Panc1 (cell line): ENCODE results near the gene SH3D19.

ENCODE experiments used
- CTCF ChIP-seq: fragments of 450-650 bp; IDR thresholded peaks from 2 replicates; pipeline ENCODE4 v1.5.1; 2017; ENCODE audit warnings: mild to moderate bottlenecking
- POLR2AphosphoS5 ChIP-seq: IDR thresholded peaks from 2 replicates; pipeline ENCODE4 v1.6.1; 2012; ENCODE audit warnings: mild to moderate bottlenecking, low read depth, low read length, moderate library complexity
- REST ChIP-seq, 2 experiments: IDR thresholded peaks; 2 replicates each; pipeline ENCODE4 v1.6.1; 2011 to 2012; ENCODE audit warnings: low read depth in 2 of 2, control low read depth in 1 of 2, low read length in 1 of 2, mild to moderate bottlenecking in 1 of 2, moderate library complexity in 1 of 2; ENCODE audit not compliant: insufficient read depth in 1 of 2
- TCF7L2 ChIP-seq: IDR thresholded peaks from 2 replicates; pipeline ENCODE4 v1.6.1; 2011; ENCODE audit warnings: mild to moderate bottlenecking, low read depth, low read length, inconsistent platforms

- TF ChIP-seq CTCF, result no peak
- TF ChIP-seq POLR2AphosphoS5, result no peak
- no peak for TF ChIP-seq REST (IDR thresholded peaks at IDR 0.05; ENCODE audit: insufficient read depth in 1 of 2, low read depth in 2 of 2, low read length in 1 of 2)
- no peak for TF ChIP-seq TCF7L2
Observed at GRCh38 chr4:151163855-151164254, 161.6 kb downstream of the SH3D19 start.
